Regular cardiac myocyte (primary cell): ENCODE data around the gene MCM6. TPM values are rescaled to one million over a fixed set of nuclear protein-coding genes. Genes with fewer than 3 reads are reported as not detected.

Source experiments
- total RNA-seq: library from RNA; depleted of rRNA; stranded (reverse); fragments of >200 nt; gene quantifications from 2 replicates; pipeline ENCODE4 v1.2.3, GENCODE V29; 2014

Gene MCM6
- 8.2 and 39.9 TPM in 2 replicates for total RNA-seq

DNA sequence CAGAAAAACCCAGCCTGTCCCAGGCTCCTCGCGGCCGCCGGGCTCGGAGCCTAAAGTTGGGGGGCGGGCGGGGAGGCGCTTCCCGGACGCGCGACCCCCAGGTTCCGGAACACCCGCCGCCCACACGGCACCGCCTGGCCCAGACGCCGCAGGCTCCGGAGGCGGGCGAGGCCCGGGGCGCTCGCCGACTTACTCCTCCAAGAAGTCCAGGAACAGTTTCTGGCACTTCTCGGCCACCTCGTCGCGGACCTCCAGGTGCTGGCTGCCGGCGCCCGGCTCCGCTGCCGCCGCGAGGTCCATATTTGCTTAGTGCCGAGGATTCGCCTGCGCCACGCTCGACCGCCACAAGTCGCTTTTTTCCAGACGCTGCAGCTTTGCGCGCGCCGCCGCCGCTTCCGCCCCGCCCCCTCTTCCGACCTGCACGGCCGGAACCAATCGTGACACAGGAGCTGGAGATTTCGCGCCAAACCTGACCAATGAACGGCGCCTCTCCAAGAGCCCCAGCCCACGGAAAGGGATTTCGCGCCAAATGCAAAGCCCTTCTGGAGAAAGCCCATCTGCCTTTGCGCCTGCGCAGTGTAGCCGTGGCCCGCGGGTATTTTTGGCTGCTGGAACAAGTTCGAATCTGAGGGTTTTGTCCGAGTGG lies at the start of gene MCM6:
MCM6 (minus strand) TSS at position 378 of the 646 bp plus-strand sequence; CDS start at position 300, 78 bp downstream.

GRCh38 chr2:135836596-135837270 lies 39.5 kb downstream of the MCM6 start, which contains the start of gene LCT:
Gene LCT, minus strand, starts transcription at chr2:135837184. Its CDS starts 15 bp downstream, at chr2:135837169.

Other genes with a start within 250 kb of the MCM6 start
- 54.7 and 62.5 TPM in 2 replicates for gene UBXN4, start 134.6 kb downstream of the MCM6 start, total RNA-seq
- gene LCT, start 39.3 kb downstream of the MCM6 start, total RNA-seq, result under 0.01 TPM in 1 of 2 replicates, not detected in the other
- 117 and 134 TPM in 2 replicates for gene DARS1, start 109.2 kb upstream of the MCM6 start, total RNA-seq
- gene CXCR4, start 241.7 kb upstream of the MCM6 start, total RNA-seq, result 0.77 and 0.85 TPM in 2 replicates